Bronchial epithelial cell (primary cell): Measurements from ENCODE around the gene CCDC134. TPM values are rescaled to one million over a fixed set of nuclear protein-coding genes. Genes with fewer than 3 reads are reported as not detected.
A peak's percentile ranks its signal among the peaks of the same experiment; 100 is the strongest.

Experiments used
- DNase-seq: peaks from one replicate; pipeline ENCODE4 v3.0.0-alpha.2; 2010; ENCODE audit warnings: low read depth
- FAIRE-seq: peaks from 2 replicates; lab custom pipeline; 2011; peaks lifted over from hg19 to GRCh38; lab: Jason Lieb, UNC
- H3K27me3 ChIP-seq: 2 replicates; pipeline ENCODE4 v1.5.1; 2011; ENCODE audit warnings: low read length; ENCODE audit not compliant: control insufficient read depth, insufficient read depth
- H3K36me3 ChIP-seq: 2 replicates; pipeline ENCODE4 v1.5.1; 2011; ENCODE audit warnings: low read length; ENCODE audit not compliant: control insufficient read depth, insufficient read depth
- H3K4me3 ChIP-seq: 2 replicates; pipeline ENCODE4 v1.5.1; 2011; ENCODE audit warnings: mild to moderate bottlenecking, low read depth, low read length, control low read depth
- CTCF ChIP-seq: IDR thresholded peaks from 2 replicates; pipeline ENCODE4 v1.5.1; 2011; ENCODE audit warnings: mild to moderate bottlenecking, moderate library complexity, low read length, control low read depth, inconsistent platforms; ENCODE audit not compliant: insufficient read depth, severe bottlenecking
- total RNA-seq: library from RNA; depleted of rRNA; stranded (reverse); fragments of >200 nt; gene quantifications from 2 replicates; pipeline ENCODE4 v1.2.1, GENCODE V29; 2014

The CCDC134 gene
- total RNA-seq, 1 donor from 2014 or later = 6.1 TPM

- no peak for DNase-seq
- no peak for TF ChIP-seq CTCF
- FAIRE-seq = no peak
- H3K27me3 ChIP-seq = no peaks in the 10 kb centered on the region
- no peak overlapping the region for H3K4me3 ChIP-seq
- H3K36me3 ChIP-seq = peaks cover 1% of the 10 kb centered on the region
Measured at GRCh38 chr22:41826021-41826420, 25.5 kb downstream of the CCDC134 start.

GRCh38 chr22:41826430-41827383 lies 26.2 kb downstream of the CCDC134 start:
- Histone ChIP-seq H3K36me3 (peaks cover 1% of the 10 kb centered on the region), H3K4me3 (no peak overlapping the region), H3K27me3 (no peaks in the 10 kb centered on the region)
- DNase-seq (no peak), FAIRE-seq (peak; percentile 62)
- no peak for TF ChIP-seq CTCF

GRCh38 chr22:41827671-41828070 lies 27.2 kb downstream of the CCDC134 start:
- Histone ChIP-seq H3K4me3 (no peak overlapping the region), H3K36me3 (peaks cover 1% of the 10 kb centered on the region), H3K27me3 (no peaks in the 10 kb centered on the region)
- FAIRE-seq = no peak
- DNase-seq = no peak
- TF ChIP-seq CTCF = no peak

GRCh38 chr22:41828516-41828915 lies 28.0 kb downstream of the CCDC134 start:
- Histone ChIP-seq H3K4me3 (no peak overlapping the region), H3K27me3 (no peaks in the 10 kb centered on the region), H3K36me3 (peaks cover 1% of the 10 kb centered on the region)
- no peak for FAIRE-seq
- DNase-seq = no peak
- TF ChIP-seq CTCF = no peak

- H3K4me3 ChIP-seq = no peak overlapping the region
- H3K27me3 ChIP-seq = no peaks in the 10 kb centered on the region
- no peak for DNase-seq
- no peak for TF ChIP-seq CTCF
- peak; percentile 28 for FAIRE-seq
- peaks cover 2% of the 10 kb centered on the region for H3K36me3 ChIP-seq
Measured at GRCh38 chr22:41830174-41830573, 29.7 kb downstream of the CCDC134 start.
